H1 (cell line): ENCODE measurements around the gene TUBB2B. TPM values are rescaled to one million over a fixed set of nuclear protein-coding genes. Genes with fewer than 3 reads are reported as not detected.

ENCODE experiments used
- CTCF ChIA-PET: fragments of 300-600 bp; sonication (Branson Sonifier 250); formaldehyde crosslinking; loops from one replicate; lab custom pipeline; 2021; ENCODE audit not compliant: partially characterized antibody; lab: Charles Lee
- POLR2A ChIA-PET: fragments of 300-600 bp; sonication (Branson Sonifier 250); formaldehyde crosslinking; loops from one replicate; lab custom pipeline; 2021; ENCODE audit warnings: inconsistent platforms; ENCODE audit not compliant: partially characterized antibody; lab: Charles Lee
- DNase-seq, 2 experiments: peaks; one replicate each; pipeline versions ENCODE4 v3.0.0 to v3.0.0-alpha.2; 2010 to 2022; ENCODE audit warnings: low spot score in 2 of 2, low read depth in 1 of 2, mixed read lengths in 1 of 2
- FAIRE-seq: peaks from 2 replicates; lab custom pipeline; 2011; peaks lifted over from hg19 to GRCh38; lab: Jason Lieb, UNC
- H2AFZ ChIP-seq: 2 replicates; pipeline ENCODE4 v1.8.1; 2012; ENCODE audit warnings: low read length, inconsistent platforms
- H2AK5ac ChIP-seq: 2 replicates; pipeline ENCODE4 v1.6.1; 2013; ENCODE audit warnings: low read depth, low read length
- H2BK120ac ChIP-seq: replicated peaks from 2 replicates; pipeline ENCODE3; 2013; ENCODE audit warnings: low read depth, low read length, inconsistent platforms
- H2BK12ac ChIP-seq: 2 replicates; pipeline ENCODE4 v1.6.1; 2013; ENCODE audit warnings: low read depth, low read length
- H2BK15ac ChIP-seq: 2 replicates; pipeline ENCODE4 v1.6.1; 2013; ENCODE audit warnings: low read length
- H2BK20ac ChIP-seq: 2 replicates; pipeline ENCODE4 v1.6.1; 2013; ENCODE audit warnings: low read length
- H2BK5ac ChIP-seq: 2 replicates; pipeline ENCODE4 v1.6.1; 2013; ENCODE audit warnings: low read depth, low read length
- H3K14ac ChIP-seq: 2 replicates; pipeline ENCODE4 v1.6.1; 2013; ENCODE audit warnings: inconsistent platforms; ENCODE audit not compliant: insufficient read length
- H3K18ac ChIP-seq: 2 replicates; pipeline ENCODE4 v1.6.1; 2013; ENCODE audit warnings: low read length; ENCODE audit errors: extremely low read depth
- H3K23ac ChIP-seq: 2 replicates; pipeline ENCODE4 v1.6.1; 2013; ENCODE audit warnings: inconsistent platforms; ENCODE audit not compliant: insufficient read length
- H3K23me2 ChIP-seq: 2 replicates; pipeline ENCODE4 v1.6.1; 2013; ENCODE audit warnings: low read depth, low read length
- H3K27ac ChIP-seq: 2 replicates; pipeline ENCODE4 v1.6.1; 2011; ENCODE audit warnings: low read depth, low read length, inconsistent platforms
- H3K27me3 ChIP-seq, 4 experiments: replicated peaks in 1 of 4; 1 replicate in 1 of 4; 2 replicates in 3 of 4; pipeline versions ENCODE4 v1.6.1 to v1.8.1; 2011 to 2013; ENCODE audit warnings: low read length in 3 of 4, mild to moderate bottlenecking in 3 of 4, inconsistent platforms in 2 of 4, mixed read lengths in 2 of 4, moderate library complexity in 1 of 4; ENCODE audit not compliant: control insufficient read depth in 3 of 4, insufficient read depth in 3 of 4; ENCODE audit errors: extremely low read depth in 1 of 4
- H3K36me3 ChIP-seq, 4 experiments: 2 replicates each; pipeline versions ENCODE4 v1.6.1 to v1.8.1; 2011 to 2013; ENCODE audit warnings: mild to moderate bottlenecking in 4 of 4, low read length in 3 of 4, moderate library complexity in 2 of 4, control low read depth in 1 of 4, inconsistent platforms in 1 of 4; ENCODE audit not compliant: insufficient read depth in 4 of 4, control insufficient read depth in 2 of 4
- H3K4ac ChIP-seq: replicated peaks from 2 replicates; pipeline ENCODE3; 2013; ENCODE audit warnings: low read length, low read depth, mixed read lengths, inconsistent platforms; ENCODE audit not compliant: insufficient read length
- H3K4me1 ChIP-seq, 4 experiments: replicated peaks in 1 of 4; 1 replicate in 1 of 4; 2 replicates in 3 of 4; pipeline versions ENCODE4 v1.6.1 to v1.8.1; 2011 to 2013; ENCODE audit warnings: low read length in 3 of 4, inconsistent platforms in 2 of 4, mixed read lengths in 1 of 4; ENCODE audit not compliant: insufficient read depth in 4 of 4, control insufficient read depth in 3 of 4
- H3K4me2 ChIP-seq, 2 experiments: 2 replicates each; pipeline versions ENCODE4 v1.6.1 to v1.8.1; 2011 to 2013; ENCODE audit warnings: low read depth in 2 of 2, low read length in 2 of 2, control low read depth in 1 of 2, inconsistent platforms in 1 of 2, mild to moderate bottlenecking in 1 of 2; ENCODE audit not compliant: insufficient read depth in 1 of 2
- H3K4me3 ChIP-seq, 4 experiments: fragments of 200-600, 300-600 bp in 1 of 4; sonication (generic), shearing (Covaris generic), sonication (Bioruptor Twin) in 1 of 4; 2 replicates each; pipeline versions ENCODE4 v1.5.1 to v1.8.1; 2011 to 2016; ENCODE audit warnings: low read length in 4 of 4, low read depth in 3 of 4, control low read depth in 2 of 4, inconsistent platforms in 2 of 4, mild to moderate bottlenecking in 2 of 4, mixed read lengths in 1 of 4, moderate library complexity in 1 of 4; ENCODE audit not compliant: insufficient read depth in 2 of 4; ENCODE audit errors: extremely low read depth in 1 of 4
- H3K56ac ChIP-seq: replicated peaks from 2 replicates; pipeline ENCODE3; 2013; ENCODE audit warnings: low read depth, mild to moderate bottlenecking, mixed read lengths, low read length, inconsistent platforms; ENCODE audit not compliant: insufficient read length
- H3K79me1 ChIP-seq: 2 replicates; pipeline ENCODE4 v1.6.1; 2013; ENCODE audit warnings: low read depth, low read length, control low read depth
- H3K79me2 ChIP-seq, 2 experiments: 2 replicates each; pipeline versions ENCODE4 v1.6.1 to v1.8.1; 2012 to 2013; ENCODE audit warnings: low read length in 2 of 2, mild to moderate bottlenecking in 2 of 2, inconsistent platforms in 1 of 2; ENCODE audit not compliant: insufficient read depth in 2 of 2, control insufficient read depth in 1 of 2
- H3K9ac ChIP-seq, 4 experiments: replicated peaks in 1 of 4; 1 replicate in 1 of 4; 2 replicates in 3 of 4; pipeline versions ENCODE4 v1.6.1 to v1.8.1; 2011 to 2013; ENCODE audit warnings: low read depth in 3 of 4, low read length in 3 of 4, control low read depth in 2 of 4, mild to moderate bottlenecking in 2 of 4, moderate library complexity in 2 of 4, inconsistent platforms in 1 of 4; ENCODE audit errors: extremely low read depth in 1 of 4
- H3K9me3 ChIP-seq, 2 experiments: 2 replicates each; pipeline versions ENCODE4 v1.6.1 to v1.8.1; 2012 to 2013; ENCODE audit warnings: mild to moderate bottlenecking in 2 of 2, moderate library complexity in 2 of 2, control low read depth in 1 of 2, inconsistent platforms in 1 of 2, low read depth in 1 of 2, low read length in 1 of 2, mixed read lengths in 1 of 2; ENCODE audit not compliant: insufficient read depth in 2 of 2
- H4K20me1 ChIP-seq, 2 experiments: replicated peaks in 1 of 2; 2 replicates each; pipeline versions ENCODE3 to v1.8.1; 2011 to 2013; ENCODE audit warnings: inconsistent platforms in 2 of 2, low read length in 2 of 2, mild to moderate bottlenecking in 1 of 2; ENCODE audit not compliant: insufficient read depth in 2 of 2, control insufficient read depth in 1 of 2
- H4K5ac ChIP-seq: 2 replicates; pipeline ENCODE4 v1.6.1; 2013; ENCODE audit warnings: low read length, low read depth, mixed read lengths, inconsistent platforms; ENCODE audit not compliant: insufficient read length
- H4K8ac ChIP-seq: 2 replicates; pipeline ENCODE4 v1.8.0; 2013; ENCODE audit warnings: mild to moderate bottlenecking, moderate library complexity, low read length, inconsistent platforms; ENCODE audit not compliant: insufficient read depth; ENCODE audit errors: extremely low read depth
- H4K91ac ChIP-seq: replicated peaks from 2 replicates; pipeline ENCODE3; 2013; ENCODE audit warnings: low read length, mixed read lengths, inconsistent platforms; ENCODE audit not compliant: insufficient read length
- ASH2L ChIP-seq: fragments of 200-600, 300-600 bp; sonication (generic); IDR thresholded peaks from one replicate; pipeline ENCODE4 v1.7.1; 2017; ENCODE audit warnings: low read length
- CBX5 ChIP-seq: fragments of 300-800, 300-1000 bp; sonication (generic); IDR thresholded peaks from 2 replicates; pipeline ENCODE4 v1.7.1; 2016; ENCODE audit warnings: antibody characterized with exemption, low read length, low read depth
- CHD1 ChIP-seq: IDR thresholded peaks from 2 replicates; pipeline ENCODE4 v1.6.1; 2012; ENCODE audit warnings: low read depth, low read length, improper control_type of control experiment
- GTF2F1 ChIP-seq: IDR thresholded peaks from 2 replicates; pipeline ENCODE4 v1.6.1; 2012; ENCODE audit warnings: low read depth, low read length, improper control_type of control experiment, borderline replicate concordance
- HDAC2 ChIP-seq, 2 experiments: fragments of 300-600 bp in 1 of 2; sonication (generic) in 1 of 2; IDR thresholded peaks; 2 replicates each; pipeline ENCODE4 v1.6.1; 2011 to 2012; ENCODE audit warnings: low read depth in 2 of 2, low read length in 2 of 2, mild to moderate bottlenecking in 2 of 2, moderate library complexity in 2 of 2, borderline replicate concordance in 1 of 2, inconsistent platforms in 1 of 2
- JUND ChIP-seq: IDR thresholded peaks from 2 replicates; pipeline ENCODE4 v1.6.1; 2011; ENCODE audit warnings: mild to moderate bottlenecking, improper control_type of control experiment, low read length
- KDM1A ChIP-seq: fragments of 200-600, 300-600 bp; sonication (generic); IDR thresholded peaks from 2 replicates; pipeline ENCODE4 v1.7.1; 2016; ENCODE audit warnings: mild to moderate bottlenecking, low read length, borderline replicate concordance
- RXRA ChIP-seq: IDR thresholded peaks from 2 replicates; pipeline ENCODE4 v1.6.1; 2011; ENCODE audit warnings: low read depth, mild to moderate bottlenecking, low read length, moderate library complexity; ENCODE audit not compliant: insufficient read depth
- SIN3A ChIP-seq, 2 experiments: IDR thresholded peaks in 1 of 2; conservative IDR thresholded peaks in 1 of 2; 2 replicates each; pipeline ENCODE4 v1.6.1; 2011 to 2012; ENCODE audit warnings: low read length in 2 of 2, improper control_type of control experiment in 1 of 2, low read depth in 1 of 2, mild to moderate bottlenecking in 1 of 2
- SIX5 ChIP-seq: IDR thresholded peaks from 2 replicates; pipeline ENCODE4 v1.6.1; 2011; ENCODE audit warnings: mild to moderate bottlenecking, low read depth, low read length
- SP1 ChIP-seq: IDR thresholded peaks from 2 replicates; pipeline ENCODE4 v1.6.1; 2011; ENCODE audit warnings: low read depth, low read length
- SP2 ChIP-seq: IDR thresholded peaks from 2 replicates; pipeline ENCODE4 v1.6.1; 2012; ENCODE audit warnings: mild to moderate bottlenecking, low read length, inconsistent platforms
- SRF ChIP-seq: IDR thresholded peaks from 2 replicates; pipeline ENCODE4 v1.6.1; 2011; ENCODE audit warnings: mild to moderate bottlenecking, low read depth, low read length, moderate library complexity
- TEAD4 ChIP-seq: IDR thresholded peaks from 2 replicates; pipeline ENCODE4 v1.6.1; 2012; ENCODE audit warnings: low read depth, low read length, inconsistent platforms, mixed read lengths
- WGBS, 2 experiments: shearing (Covaris generic) in 1 of 2; methylation state at CpG; one replicate each; pipeline versions ENCODE4 v1.1.6 to v1.1.7; 2013 to 2015; ENCODE audit warnings: low lambda C conversion rate in 2 of 2, mixed read lengths in 2 of 2, inconsistent platforms in 1 of 2, low coverage in 1 of 2, missing lambda C conversion rate in 1 of 2; ENCODE audit not compliant: insufficient replicate concordance in 2 of 2, insufficient coverage in 1 of 2, insufficient read length in 1 of 2; ENCODE audit errors: extremely low coverage in 1 of 2, missing lambda C conversion rate in 1 of 2; 5-methylcytosine and 5-hydroxymethylcytosine counted together
- polyA plus RNA-seq, 7 experiments: library from polyadenylated mRNA; depleted of rRNA in 3 of 7; stranded (reverse) in 5 of 7; unstranded in 2 of 7; fragments of >200 nt in 5 of 7; fragments of 200-250 nt in 2 of 7; gene quantifications; 1 replicate in 5 of 7; 2 replicates in 1 of 7; 4 replicates in 1 of 7; pipeline versions ENCODE4 v1.2.1 to v1.2.3, GENCODE V29; 2011 to 2013; ENCODE audit warnings: missing spikeins in 2 of 7, mixed read lengths in 2 of 7
- total RNA-seq: library from RNA; stranded (reverse); fragmentation: NEBNext Ultra II Directional; extraction: Animal tissue kit (Norgen Biotek cat#: 25700); gene quantifications from 2 replicates; pipeline ENCODE4 v1.2.1, GENCODE V29; 2021

The TUBB2B gene
- total and polyA plus RNA-seq, 2 of the 8 experiments (the other 6 are each of a cell fraction or from before 2014, with no cell fraction given), result 612 to 722 TPM

GRCh38 chr6:3233321-3233720, 5.9 kb upstream of the TUBB2B start:
- no peak overlapping the region for H3K9ac ChIP-seq
- no peaks in the 10 kb centered on the region; the same call in 1 of the 2 replicates for H3K79me1 ChIP-seq
- no peak overlapping the region for H3K4ac ChIP-seq
- H3K4me1 ChIP-seq, result peaks cover 5 to 17% (median 11%) of the 10 kb centered on the region in 4 experiments
- no peaks in the 10 kb centered on the region for H3K79me2 ChIP-seq
- H2BK120ac ChIP-seq, result no peak overlapping the region
- no peaks in the 10 kb centered on the region for H3K9me3 ChIP-seq
- no peak overlapping the region for H3K56ac ChIP-seq
- peak overlapping the region; percentile 13; the same call in 1 of the 2 replicates for H2BK15ac ChIP-seq
- 90% methylated on average over 3 of the region's 3 CpGs; no CpG with 5 or more reads in 1 of the 2 experiments for WGBS, 2 experiments
- no peak overlapping the region for H2BK20ac ChIP-seq
- no peak for DNase-seq
- no peak overlapping the region for H3K18ac ChIP-seq
- H3K14ac ChIP-seq, result no peak overlapping the region
- H2BK12ac ChIP-seq, result no peak overlapping the region
- no peak overlapping the region for H2BK5ac ChIP-seq
- ChIA-PET CTCF (interaction anchor here (0.7 to 17.3 kb wide), 2 partner anchors 11 to 18 kb away, joined by 3 to 263 read pairs; no protein-coding TSS in a partner anchor), POLR2A (interaction anchor here (0.6 to 1.5 kb wide), 3 partner anchors 9 to 335 kb away, joined by 3 to 4 read pairs (median 3); no protein-coding TSS in a partner anchor)
- H4K8ac ChIP-seq, result no peak overlapping the region
- no peak overlapping the region for H3K4me3 ChIP-seq
- H3K23me2 ChIP-seq, result peaks cover 24% of the 10 kb centered on the region
- no peak overlapping the region for H4K5ac ChIP-seq
- H3K4me2 ChIP-seq, result no peak overlapping the region; a peak in 2 of 4 replicates
- no peak overlapping the region for H2AFZ ChIP-seq
- no peak for FAIRE-seq
- no peaks in the 10 kb centered on the region for H4K20me1 ChIP-seq
- H3K36me3 ChIP-seq, result no peaks in the 10 kb centered on the region
- H3K27ac ChIP-seq, result no peak overlapping the region
- no peak overlapping the region for H2AK5ac ChIP-seq
- no peak overlapping the region for H4K91ac ChIP-seq
- peaks cover 0 to 23% (median 19%) of the 10 kb centered on the region in 4 experiments; a peak in 6 of 7 replicates for H3K27me3 ChIP-seq
- no peak overlapping the region for H3K23ac ChIP-seq
- no peak for TF ChIP-seq SP1
- TF ChIP-seq RXRA, result no peak
- TF ChIP-seq SIX5, result no peak
- TF ChIP-seq GTF2F1, result no peak
- no peak for TF ChIP-seq TEAD4
- no peak for TF ChIP-seq SIN3A (conservative IDR thresholded peaks at IDR 0.05 in 1 of 2, IDR thresholded peaks at IDR 0.05 in 1 of 2; ENCODE audit: low read depth in 1 of 2, low read length in 2 of 2)
- TF ChIP-seq SRF, result no peak
- TF ChIP-seq HDAC2 (IDR thresholded peaks at IDR 0.05; ENCODE audit: borderline replicate concordance in 1 of 2, low read depth in 2 of 2, low read length in 2 of 2), result no peak
- TF ChIP-seq ASH2L, result no peak
- TF ChIP-seq CHD1, result no peak
- no peak for TF ChIP-seq CBX5
- TF ChIP-seq JUND, result no peak
- TF ChIP-seq SP2, result no peak
- TF ChIP-seq KDM1A, result no peak
